GM10266 (cell line): ENCODE results near the gene NADK2.
"Not testable (repeated sequence)": the region's sequence is repeated elsewhere in the genome, so short reads cannot be mapped to it uniquely, and the experiment has no call there.

ENCODE experiments used
- DNase-seq: peaks from one replicate; pipeline ENCODE4 v3.0.0; 2012; ENCODE audit errors: extremely low spot score
- TF ChIP-seq, protein P1 (sequence below): IDR thresholded peaks from 2 replicates; pipeline ENCODE4 v1.5.1; 2012; ENCODE audit warnings: mild to moderate bottlenecking, low read depth; ENCODE audit not compliant: control insufficient read depth, insufficient read depth; ENCODE audit errors: missing control alignments

Gene NADK2, protein sequence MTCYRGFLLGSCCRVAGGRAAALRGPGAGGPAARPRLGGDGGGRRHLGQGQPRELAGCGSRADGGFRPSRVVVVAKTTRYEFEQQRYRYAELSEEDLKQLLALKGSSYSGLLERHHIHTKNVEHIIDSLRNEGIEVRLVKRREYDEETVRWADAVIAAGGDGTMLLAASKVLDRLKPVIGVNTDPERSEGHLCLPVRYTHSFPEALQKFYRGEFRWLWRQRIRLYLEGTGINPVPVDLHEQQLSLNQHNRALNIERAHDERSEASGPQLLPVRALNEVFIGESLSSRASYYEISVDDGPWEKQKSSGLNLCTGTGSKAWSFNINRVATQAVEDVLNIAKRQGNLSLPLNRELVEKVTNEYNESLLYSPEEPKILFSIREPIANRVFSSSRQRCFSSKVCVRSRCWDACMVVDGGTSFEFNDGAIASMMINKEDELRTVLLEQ

DNA sequence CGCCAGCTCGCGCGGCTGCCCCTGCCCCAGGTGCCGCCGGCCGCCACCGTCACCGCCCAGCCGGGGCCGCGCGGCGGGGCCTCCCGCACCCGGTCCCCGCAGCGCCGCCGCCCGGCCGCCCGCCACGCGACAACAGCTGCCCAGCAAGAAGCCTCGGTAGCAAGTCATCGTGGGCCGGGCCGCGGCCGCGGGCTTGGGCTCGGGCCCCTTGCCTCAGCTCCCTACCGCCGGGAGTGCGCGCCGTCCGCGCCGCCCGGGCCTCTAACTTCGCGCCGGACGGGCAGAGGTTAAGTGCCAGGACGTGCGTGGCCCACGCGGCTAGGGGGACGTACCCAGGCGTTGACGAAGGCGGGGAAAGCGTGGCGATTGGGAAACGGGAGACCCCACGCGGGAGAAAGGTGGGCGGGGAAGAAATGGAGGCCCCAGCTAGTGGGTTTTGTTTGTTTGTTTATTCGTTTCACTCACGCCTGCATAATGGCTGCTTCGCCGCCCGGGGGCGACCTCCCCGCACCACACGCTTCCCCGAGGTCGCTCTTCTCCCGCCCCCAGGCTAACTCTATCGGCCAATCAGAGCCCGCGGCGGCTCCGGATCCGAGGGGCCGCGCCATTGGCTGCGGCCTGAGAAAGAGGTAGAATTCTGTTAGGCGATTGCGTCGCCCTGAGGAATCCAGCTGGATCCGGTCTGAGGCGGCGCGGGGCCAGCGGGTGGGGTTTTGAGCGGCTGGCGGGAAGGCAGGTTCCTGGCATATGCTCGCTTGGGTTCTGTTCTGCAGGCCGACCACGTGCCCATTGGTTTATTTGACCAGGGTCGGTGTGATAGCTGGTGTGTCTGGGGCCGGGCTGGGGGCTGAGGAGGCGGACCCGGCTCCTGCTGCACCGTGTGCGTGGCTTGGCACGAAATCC, at the start of gene NADK2:
Gene NADK2 (minus strand): TSS at position 295 of the 903 bp plus-strand sequence. CDS start 127 bp downstream, at position 168.
- TF ChIP-seq, protein P1, sequence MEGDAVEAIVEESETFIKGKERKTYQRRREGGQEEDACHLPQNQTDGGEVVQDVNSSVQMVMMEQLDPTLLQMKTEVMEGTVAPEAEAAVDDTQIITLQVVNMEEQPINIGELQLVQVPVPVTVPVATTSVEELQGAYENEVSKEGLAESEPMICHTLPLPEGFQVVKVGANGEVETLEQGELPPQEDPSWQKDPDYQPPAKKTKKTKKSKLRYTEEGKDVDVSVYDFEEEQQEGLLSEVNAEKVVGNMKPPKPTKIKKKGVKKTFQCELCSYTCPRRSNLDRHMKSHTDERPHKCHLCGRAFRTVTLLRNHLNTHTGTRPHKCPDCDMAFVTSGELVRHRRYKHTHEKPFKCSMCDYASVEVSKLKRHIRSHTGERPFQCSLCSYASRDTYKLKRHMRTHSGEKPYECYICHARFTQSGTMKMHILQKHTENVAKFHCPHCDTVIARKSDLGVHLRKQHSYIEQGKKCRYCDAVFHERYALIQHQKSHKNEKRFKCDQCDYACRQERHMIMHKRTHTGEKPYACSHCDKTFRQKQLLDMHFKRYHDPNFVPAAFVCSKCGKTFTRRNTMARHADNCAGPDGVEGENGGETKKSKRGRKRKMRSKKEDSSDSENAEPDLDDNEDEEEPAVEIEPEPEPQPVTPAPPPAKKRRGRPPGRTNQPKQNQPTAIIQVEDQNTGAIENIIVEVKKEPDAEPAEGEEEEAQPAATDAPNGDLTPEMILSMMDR, result peak; percentile 62
- DNase-seq, result peak; percentile 96

DNA sequence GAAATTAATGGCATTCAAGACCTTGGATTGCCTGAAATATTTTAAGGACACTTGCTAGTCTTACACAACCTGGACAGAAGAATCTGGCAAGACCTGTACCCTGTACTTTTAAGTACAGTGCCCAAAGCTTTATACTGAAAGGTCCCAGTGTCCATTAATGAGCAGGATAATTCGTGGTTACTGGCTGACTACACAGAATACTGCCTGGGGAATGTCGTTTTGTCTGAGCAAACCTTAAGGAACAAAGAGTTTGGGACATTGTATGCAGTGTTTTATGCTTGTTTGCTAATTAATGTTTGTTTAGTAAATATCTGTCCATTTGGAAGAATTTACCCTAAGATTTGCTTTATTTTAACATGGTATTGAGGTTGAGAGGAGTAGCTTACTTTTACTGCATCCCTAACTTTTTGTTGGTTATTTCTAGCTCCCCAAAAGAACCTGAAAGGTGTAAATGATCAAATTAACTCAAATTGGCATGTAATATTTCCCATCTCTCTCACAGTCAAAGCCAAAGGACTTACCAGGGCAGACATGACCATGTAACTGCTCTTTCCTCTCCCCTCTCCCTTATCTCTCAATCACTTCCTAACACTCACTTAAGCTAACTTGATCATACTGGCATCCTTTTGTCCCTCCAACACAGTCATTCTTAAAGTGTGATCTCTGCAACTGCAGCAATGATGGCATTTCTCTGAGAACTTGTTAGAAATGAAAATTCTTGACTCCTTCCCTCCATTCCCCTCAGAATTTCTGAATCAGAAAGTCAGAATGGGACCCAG, 44.3 kb upstream of the NADK2 start:
- TF ChIP-seq, protein P1, result no peak
- DNase-seq, result no peak

DNA sequence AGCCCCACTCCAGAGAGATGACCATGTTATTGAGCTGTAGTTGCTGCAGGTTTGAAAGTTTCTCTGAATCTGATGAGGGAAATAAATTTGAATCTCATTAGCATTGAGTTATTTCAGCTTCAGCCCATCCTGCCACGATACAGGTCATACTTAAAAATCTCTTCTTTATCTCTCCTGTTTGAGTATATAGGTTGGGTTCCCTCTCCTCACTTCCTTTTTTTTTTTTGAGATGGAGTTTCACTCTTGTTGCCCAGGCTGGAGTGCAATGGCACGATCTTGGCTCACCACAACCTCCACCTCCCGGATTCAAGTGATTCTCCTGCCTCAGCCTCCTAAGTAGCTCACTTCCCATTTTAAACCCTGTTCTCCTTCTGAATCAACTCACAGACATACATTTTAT, 42.0 kb upstream of the NADK2 start:
- DNase-seq, result not testable (repeated sequence)

DNA sequence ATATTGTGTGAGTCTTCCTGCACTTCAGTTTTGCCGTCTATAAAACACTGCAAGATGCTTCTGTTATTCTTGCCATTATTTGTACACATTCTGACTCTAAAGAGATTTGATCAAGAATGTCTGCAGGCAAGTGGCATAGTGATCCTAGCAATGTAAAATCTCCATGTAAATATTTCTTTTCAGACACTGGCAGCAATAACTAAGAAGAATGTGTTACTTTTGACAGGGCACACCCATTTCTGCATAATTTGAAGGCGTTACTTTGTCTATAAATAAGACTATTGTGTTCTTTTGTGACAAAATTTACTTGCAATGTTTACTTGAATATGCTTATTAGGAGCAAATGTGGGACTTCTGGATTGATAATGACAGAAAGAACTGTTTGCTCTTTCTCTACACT, 39.9 kb upstream of the NADK2 start:
- TF ChIP-seq, protein P1, result no peak
- DNase-seq, result no peak

DNA sequence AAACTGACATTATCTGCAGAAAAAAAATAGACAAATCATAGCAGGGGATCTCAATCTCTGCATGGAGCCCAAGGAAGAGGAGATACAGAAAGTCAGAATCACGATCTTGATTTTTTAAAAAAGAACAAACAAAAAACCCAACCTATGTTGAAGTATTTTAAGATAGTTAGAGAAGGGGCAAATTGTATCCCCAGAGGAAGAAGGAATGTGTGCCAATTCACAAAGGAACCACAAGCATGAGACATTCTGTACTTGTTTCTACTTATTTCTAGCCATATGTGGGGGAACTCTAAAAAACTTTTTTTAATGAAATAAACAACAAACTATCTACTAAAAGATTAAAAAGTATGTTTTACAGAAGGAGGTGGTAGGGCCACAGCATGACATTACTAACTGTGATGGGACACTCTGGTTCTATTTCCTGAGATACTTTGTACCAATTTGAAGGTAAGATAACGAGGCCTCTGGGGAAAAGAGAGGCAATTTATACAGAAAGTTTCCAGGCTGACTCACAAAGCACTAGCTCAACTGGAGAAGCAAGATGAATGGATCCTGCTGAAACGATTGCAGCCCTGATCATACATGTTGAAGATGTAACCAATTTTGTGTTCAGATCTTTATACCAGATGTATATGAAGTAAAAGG, 37.5 kb upstream of the NADK2 start:
- DNase-seq, result no peak
- TF ChIP-seq, protein P1, result no peak

DNA sequence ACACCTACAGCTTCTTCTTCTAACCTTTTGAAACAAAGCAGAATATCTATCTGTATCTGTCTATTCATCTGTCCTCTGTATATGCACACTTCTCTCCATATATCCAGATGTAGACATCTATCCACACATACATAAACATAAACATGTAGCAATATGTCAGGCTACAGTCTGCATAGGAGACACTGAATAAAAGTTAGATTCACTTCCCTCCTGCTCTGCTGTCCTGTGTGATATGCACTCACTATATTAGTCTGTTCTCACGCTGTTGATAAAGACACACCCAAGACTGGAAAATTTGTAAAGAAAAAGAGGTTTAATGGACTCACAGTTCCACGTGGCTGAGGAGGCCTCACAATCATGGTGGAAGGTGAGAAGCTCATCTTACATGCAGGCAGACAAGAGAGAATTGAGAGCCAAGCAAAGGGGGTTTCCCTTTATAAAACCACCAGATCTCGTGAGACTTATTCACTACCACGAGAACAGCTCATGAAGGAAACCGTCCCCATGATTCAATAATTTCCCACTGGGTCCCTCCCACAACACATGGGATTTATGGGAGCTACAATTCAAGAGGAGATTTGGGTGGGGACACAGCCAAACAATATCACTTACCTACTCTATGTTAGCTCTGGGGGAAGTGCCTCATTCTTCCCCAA, 35.9 kb upstream of the NADK2 start:
- TF ChIP-seq, protein P1, result no peak

More for the DNA sequence above, 35.9 kb upstream of the NADK2 start:
- no peak for DNase-seq
